Activated naive CD8-positive, alpha-beta T cell treated with anti-CD3 and anti-CD28 coated beads for 36 hours (primary cell): Measurements from ENCODE around the gene OCRL. TPM values are rescaled to one million over a fixed set of nuclear protein-coding genes. Genes with fewer than 3 reads are reported as not detected.

ENCODE experiments used
- DNase-seq: peaks from one replicate; pipeline ENCODE4 v3.0.0; 2021
- H3K27ac Mint-ChIP-seq: one replicate; pipeline ENCODE4 v1.8.0; 2022; ENCODE audit warnings: mild to moderate bottlenecking, moderate library complexity, mixed read lengths
- H3K27me3 Mint-ChIP-seq: one replicate; pipeline ENCODE4 v1.8.0; 2022; ENCODE audit warnings: mild to moderate bottlenecking, mixed read lengths
- H3K36me3 Mint-ChIP-seq: one replicate; pipeline ENCODE4 v1.8.0; 2021; ENCODE audit warnings: mild to moderate bottlenecking, mixed read lengths
- H3K4me1 Mint-ChIP-seq: one replicate; pipeline ENCODE4 v1.8.0; 2021; ENCODE audit warnings: mixed read lengths
- H3K4me3 Mint-ChIP-seq: one replicate; pipeline ENCODE4 v1.8.0; 2022; ENCODE audit warnings: mild to moderate bottlenecking, moderate library complexity, mixed read lengths
- H3K9me3 Mint-ChIP-seq: one replicate; pipeline ENCODE4 v1.8.0; 2022; ENCODE audit warnings: mixed read lengths
- total RNA-seq, 2 experiments: library from RNA; stranded (reverse); gene quantifications; one replicate each; pipeline ENCODE4 v1.2.3, GENCODE V29; 2021

The OCRL gene
- total RNA-seq, 2 experiments from 2014 or later = 3.9 to 4.0 TPM

DNA sequence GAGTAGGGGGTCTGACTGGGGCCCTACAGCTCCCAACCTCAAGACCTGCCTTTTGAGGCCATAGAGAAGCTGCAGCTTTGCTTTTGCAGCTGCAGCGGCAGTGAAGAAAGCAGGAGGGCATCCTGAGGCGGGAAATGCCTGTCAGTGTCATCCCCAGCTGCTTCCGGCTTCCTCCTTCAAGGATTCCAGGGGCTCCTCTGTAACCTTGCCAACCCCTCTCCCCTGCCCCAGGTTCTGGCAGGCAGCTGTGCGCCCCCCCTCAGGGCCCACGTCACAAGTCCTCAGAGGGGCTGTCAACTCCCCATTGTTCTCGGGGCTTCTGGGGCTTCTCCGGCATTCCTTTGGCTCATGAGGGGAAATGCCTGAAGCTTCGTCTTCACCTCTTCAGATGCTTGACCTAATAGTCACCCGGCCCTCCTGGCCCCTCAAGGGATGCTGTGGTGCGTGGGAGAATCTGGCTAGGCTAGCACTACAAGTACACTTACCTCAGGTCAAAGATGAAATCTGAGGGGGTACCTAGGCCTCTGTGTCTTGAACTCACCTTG is 82.8 kb downstream of the OCRL start:
- H3K36me3 Mint-ChIP-seq = no peaks in the 10 kb centered on the region
- no peaks in the 10 kb centered on the region for H3K4me1 Mint-ChIP-seq
- no peak for DNase-seq
- H3K27me3 Mint-ChIP-seq = peaks cover 3% of the 10 kb centered on the region
- H3K4me3 Mint-ChIP-seq = no peak overlapping the region
- no peaks in the 10 kb centered on the region for H3K9me3 Mint-ChIP-seq
- H3K27ac Mint-ChIP-seq = no peak overlapping the region

DNA sequence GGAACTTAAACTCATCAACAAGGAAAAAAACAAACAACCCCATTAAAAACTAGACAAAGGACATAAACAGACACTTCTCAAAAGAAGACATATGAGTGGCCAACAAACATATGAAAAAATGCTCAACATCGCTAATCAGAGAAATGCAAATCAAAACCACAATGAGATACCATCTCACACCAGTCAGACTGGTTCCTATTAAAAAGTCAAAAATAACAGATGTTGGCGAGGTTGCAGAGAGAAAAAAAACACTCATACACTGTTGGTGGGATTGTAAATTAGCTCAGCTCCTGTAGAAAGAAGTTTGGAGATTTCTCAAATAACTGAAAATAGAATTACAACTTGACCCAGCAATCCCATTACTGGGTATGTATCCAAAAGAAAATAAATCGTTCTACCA is 86.0 kb downstream of the OCRL start:
- H3K27ac Mint-ChIP-seq = no peak overlapping the region
- no peak overlapping the region for H3K4me3 Mint-ChIP-seq
- no peak for DNase-seq
- H3K9me3 Mint-ChIP-seq = no peaks in the 10 kb centered on the region
- H3K27me3 Mint-ChIP-seq = peaks cover 3% of the 10 kb centered on the region
- no peaks in the 10 kb centered on the region for H3K36me3 Mint-ChIP-seq
- H3K4me1 Mint-ChIP-seq = no peaks in the 10 kb centered on the region

DNA sequence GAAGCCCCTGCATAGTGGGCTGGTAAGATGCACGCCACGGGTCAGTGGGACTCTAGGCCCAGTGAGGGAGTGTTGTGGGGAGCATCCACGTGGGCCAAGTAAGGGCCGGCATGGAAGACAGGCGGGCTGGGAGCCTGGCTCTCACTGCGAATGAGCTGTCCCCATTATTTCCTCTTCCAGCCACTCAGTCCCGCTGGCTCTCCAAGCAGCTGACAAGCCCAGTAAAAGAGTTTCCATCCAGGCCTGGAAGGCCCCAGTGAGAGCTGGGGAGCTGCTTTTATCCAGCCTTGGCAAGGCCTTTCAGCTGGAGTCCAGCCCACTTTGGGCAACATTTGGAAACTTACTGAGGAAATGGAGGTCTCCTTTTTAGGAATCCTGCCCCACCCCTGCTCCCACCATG is 89.8 kb downstream of the OCRL start:
- Mint-ChIP-seq H3K4me3 (no peak overlapping the region), H3K9me3 (no peaks in the 10 kb centered on the region), H3K27ac (no peak overlapping the region), H3K36me3 (no peaks in the 10 kb centered on the region), H3K27me3 (no peaks in the 10 kb centered on the region), H3K4me1 (peaks cover 4% of the 10 kb centered on the region)
- DNase-seq = no peak

DNA sequence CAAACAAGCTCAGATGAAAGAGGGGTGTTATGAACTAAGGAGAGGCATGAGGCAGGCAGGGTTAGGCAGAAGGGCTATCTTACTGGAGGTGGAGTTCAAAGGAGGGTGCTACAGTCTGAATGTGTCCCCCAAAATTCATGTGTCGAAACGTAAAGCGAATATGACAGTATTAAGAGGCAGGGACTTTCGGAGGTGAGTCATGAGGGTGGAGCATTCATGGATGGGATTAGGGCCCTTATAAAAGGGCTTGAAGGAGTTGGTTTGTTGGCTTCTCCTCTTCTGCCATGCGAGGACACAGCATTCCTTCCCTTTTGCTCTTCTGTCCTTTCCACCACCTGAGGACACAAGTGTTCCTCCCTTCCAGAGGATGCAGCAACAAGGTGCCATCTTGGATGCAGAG is 91.8 kb downstream of the OCRL start:
- H3K4me3 Mint-ChIP-seq = no peak overlapping the region
- H3K27ac Mint-ChIP-seq = no peak overlapping the region
- no peaks in the 10 kb centered on the region for H3K9me3 Mint-ChIP-seq
- peaks cover 4% of the 10 kb centered on the region for H3K4me1 Mint-ChIP-seq
- no peak for DNase-seq
- H3K27me3 Mint-ChIP-seq = no peaks in the 10 kb centered on the region
- no peaks in the 10 kb centered on the region for H3K36me3 Mint-ChIP-seq

DNA sequence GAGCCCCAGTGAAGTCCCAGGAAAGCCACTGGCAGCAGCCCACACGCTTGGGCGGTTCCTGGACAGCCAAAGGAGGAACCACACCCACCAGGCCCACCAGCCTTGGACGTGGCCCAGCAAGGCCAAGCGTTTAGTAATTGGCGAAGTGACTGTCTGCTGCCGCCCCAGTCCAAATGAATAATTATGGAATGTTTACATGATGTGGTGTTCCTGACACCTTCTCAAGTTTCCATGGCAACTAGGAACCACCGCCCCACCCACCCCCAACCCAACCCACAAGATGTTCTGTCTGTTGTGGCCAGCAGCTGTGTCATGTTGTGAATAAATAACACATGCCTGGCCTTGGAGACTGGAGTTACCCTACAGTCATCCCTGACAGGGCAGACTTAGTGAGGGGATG is 92.4 kb downstream of the OCRL start:
- Mint-ChIP-seq H3K4me1 (peaks cover 4% of the 10 kb centered on the region), H3K27ac (no peak overlapping the region), H3K9me3 (no peaks in the 10 kb centered on the region), H3K27me3 (no peaks in the 10 kb centered on the region), H3K4me3 (no peak overlapping the region), H3K36me3 (no peaks in the 10 kb centered on the region)
- DNase-seq = no peak

DNA sequence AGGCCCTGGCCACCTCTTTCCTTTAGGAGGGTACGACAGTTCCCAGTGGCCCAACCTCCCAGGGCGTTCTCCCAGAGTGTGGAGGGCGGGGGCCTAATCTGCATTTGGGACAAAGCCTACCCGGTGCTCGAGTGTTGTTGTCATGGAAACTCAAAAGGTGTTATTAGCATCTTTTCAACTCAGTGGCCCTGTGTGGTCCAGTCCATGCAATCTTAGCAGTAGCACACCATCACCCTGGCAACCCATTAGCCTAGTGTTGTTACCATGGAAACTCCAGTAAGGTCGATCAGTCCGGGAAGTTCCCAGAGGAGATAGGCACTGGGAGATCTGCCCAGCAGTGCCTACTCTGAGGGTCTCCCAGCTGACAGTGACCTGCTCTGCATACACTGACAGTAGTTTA is 94.5 kb downstream of the OCRL start:
- Mint-ChIP-seq H3K4me1 (peaks cover 4% of the 10 kb centered on the region), H3K9me3 (no peaks in the 10 kb centered on the region), H3K4me3 (no peak overlapping the region), H3K27me3 (no peaks in the 10 kb centered on the region), H3K27ac (no peak overlapping the region), H3K36me3 (no peaks in the 10 kb centered on the region)
- no peak for DNase-seq

DNA sequence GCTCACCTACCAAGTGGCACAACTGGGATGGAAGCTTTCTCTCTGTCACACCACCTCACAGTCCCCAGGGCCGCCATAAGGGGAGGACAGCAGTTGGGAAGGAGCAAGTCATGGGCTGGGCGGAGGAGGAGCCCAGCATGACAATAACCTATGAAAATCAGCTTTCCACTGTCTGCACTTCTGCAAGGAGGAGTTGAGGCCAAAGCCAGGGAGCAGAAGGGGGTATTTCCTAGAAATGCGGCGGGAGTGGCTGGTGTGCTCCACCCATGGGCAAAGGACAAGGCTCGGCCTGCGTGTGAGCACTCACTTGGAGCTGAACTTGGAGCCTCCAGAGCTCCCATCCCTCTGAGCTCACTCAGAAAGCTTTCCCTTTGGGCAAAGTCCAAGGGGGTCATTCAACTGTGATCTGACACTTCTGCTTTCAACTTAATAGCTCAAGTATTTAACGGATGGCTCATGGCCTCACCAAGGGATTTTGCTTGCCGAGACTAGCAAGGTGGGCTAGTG is 96.2 kb downstream of the OCRL start:
- Mint-ChIP-seq H3K27me3 (no peaks in the 10 kb centered on the region), H3K4me1 (peaks cover 4% of the 10 kb centered on the region), H3K36me3 (no peaks in the 10 kb centered on the region), H3K27ac (no peak overlapping the region), H3K9me3 (no peaks in the 10 kb centered on the region), H3K4me3 (no peak overlapping the region)
- DNase-seq = no peak

DNA sequence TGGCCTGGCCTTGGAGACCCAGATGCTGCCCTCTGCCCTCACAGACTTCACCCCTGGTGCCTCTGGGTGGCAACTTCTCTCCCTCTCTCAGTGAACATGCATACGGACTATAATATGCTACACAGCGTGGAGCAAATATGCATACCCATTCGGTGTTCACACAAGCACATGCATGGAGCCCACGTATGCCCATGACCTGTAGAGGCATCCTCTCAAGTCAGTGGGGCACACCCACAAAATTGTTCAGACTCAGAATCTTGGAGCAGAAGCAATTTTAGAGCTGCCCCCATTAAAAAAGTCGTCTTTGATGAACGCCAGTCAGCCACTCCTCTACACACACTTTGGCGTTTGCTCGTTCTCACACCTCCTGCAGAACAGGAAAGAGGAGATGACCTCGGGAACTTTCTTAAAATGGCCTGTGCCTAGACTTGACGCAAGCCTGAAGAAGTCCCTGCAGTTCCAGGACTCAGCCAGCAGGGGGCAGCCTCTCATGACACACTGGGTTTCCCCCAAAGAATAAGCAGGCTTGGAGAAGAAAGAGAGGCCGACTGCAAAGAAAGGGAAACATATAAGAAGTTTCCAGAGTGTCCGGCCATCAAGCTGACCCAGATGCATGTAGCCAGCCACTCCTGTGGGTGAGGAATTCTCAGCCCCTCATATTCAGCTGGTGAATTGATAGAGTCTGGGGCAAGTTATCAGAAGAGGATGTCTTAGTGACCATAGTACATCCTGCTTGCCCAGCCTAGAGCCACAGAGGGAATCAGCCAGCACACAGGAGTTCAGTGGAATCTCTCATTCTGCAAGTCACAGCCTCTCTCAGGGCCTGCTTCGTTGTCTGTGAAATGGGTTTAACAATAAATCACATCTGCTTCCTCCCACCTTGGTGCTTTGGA is 97.4 kb downstream of the OCRL start:
- Mint-ChIP-seq H3K9me3 (no peaks in the 10 kb centered on the region), H3K27ac (no peak overlapping the region), H3K4me1 (no peaks in the 10 kb centered on the region)

DNA sequence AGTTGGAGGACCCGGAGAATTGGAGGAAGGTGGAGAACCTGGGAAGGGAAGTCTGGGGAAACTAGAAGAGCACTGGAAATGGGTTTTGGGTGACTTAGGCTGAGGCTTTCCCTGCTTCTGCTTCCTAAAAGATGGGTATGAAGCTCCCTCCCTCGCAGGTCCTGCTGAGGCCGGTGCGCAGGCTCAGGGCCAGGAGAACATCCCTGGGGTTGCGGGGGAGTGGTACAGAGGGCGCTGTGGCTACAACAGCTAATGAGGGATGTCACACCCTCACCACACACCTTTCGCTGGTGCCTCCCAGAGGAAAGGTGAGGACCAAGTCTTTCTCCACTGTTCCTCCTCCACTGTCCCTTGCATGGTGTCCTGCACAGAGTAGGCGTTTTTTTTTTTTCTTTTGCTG is 98.9 kb downstream of the OCRL start:
- Mint-ChIP-seq H3K36me3 (no peaks in the 10 kb centered on the region), H3K27me3 (no peaks in the 10 kb centered on the region), H3K27ac (no peak overlapping the region), H3K9me3 (no peaks in the 10 kb centered on the region), H3K4me1 (no peaks in the 10 kb centered on the region), H3K4me3 (no peak overlapping the region)
- DNase-seq = no peak

More for the DNA sequence above, 97.4 kb downstream of the OCRL start:
- no peaks in the 10 kb centered on the region for H3K27me3 Mint-ChIP-seq
- H3K4me3 Mint-ChIP-seq = no peak overlapping the region
- DNase-seq = peak; percentile 50
- H3K36me3 Mint-ChIP-seq = no peaks in the 10 kb centered on the region

DNA sequence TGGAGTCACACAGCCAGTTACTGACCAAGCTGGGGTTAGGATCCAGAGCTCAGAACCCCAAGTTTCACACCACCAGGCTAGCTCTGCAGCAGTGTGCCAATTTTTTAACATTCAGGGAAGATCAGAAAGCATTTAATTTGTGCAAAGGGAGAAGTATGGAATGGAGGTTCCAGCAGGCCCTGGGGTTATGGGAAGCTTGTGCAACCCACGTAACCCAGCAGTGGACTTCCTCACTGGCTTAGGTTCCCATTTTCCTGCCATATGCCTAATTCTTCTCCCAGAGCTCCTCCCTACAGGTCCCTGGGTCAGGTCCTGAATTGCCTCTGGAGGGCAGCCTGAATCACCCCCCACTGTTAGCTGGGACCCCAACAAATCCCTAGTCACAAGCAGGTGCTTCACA is 100.7 kb downstream of the OCRL start:
- H3K4me1 Mint-ChIP-seq = no peaks in the 10 kb centered on the region
- no peak for DNase-seq
- H3K9me3 Mint-ChIP-seq = no peaks in the 10 kb centered on the region
- no peak overlapping the region for H3K4me3 Mint-ChIP-seq
- H3K27me3 Mint-ChIP-seq = no peaks in the 10 kb centered on the region
- H3K36me3 Mint-ChIP-seq = no peaks in the 10 kb centered on the region
- no peak overlapping the region for H3K27ac Mint-ChIP-seq

DNA sequence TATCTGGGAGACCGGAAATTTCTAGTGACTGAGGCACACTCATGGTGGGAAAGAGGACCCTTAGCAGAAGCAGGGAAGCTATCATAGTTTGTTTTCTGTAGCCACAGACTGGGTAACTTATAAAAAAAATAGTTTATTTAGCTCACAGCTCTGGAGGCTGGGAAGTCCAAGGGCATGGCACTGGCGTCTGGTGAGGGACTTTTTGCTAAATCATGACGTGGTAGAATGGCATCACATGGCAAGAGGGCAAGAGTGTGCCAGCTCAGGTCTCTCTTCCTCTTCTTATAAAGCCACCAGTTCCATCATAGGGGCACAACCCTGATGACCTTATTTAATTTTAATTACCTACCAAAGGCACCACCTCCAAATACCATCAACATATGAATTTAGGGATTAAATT is 101.4 kb downstream of the OCRL start:
- Mint-ChIP-seq H3K9me3 (no peaks in the 10 kb centered on the region), H3K27me3 (no peaks in the 10 kb centered on the region), H3K36me3 (no peaks in the 10 kb centered on the region), H3K4me1 (no peaks in the 10 kb centered on the region), H3K27ac (no peak overlapping the region), H3K4me3 (no peak overlapping the region)
- no peak for DNase-seq

DNA sequence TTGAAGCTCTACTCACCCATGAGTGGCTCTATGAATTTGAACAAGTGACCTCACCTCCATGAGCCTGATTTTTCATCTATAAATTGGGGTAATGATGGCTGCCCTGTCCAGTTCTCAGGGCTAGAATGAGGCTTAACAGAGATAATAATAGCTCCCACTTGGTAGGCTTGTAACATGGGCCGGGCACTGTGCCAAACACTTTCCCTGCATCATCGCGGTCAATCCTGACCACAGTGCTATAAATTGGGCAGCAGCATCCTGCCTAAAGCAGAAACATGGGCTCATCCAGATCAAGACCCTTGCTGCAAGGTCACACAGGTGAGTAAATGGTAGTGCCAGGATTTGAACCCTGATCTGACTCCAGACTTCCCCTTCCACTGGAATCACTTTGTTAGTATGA is 101.9 kb downstream of the OCRL start:
- no peaks in the 10 kb centered on the region for H3K27me3 Mint-ChIP-seq
- DNase-seq = no peak
- no peak overlapping the region for H3K4me3 Mint-ChIP-seq
- no peaks in the 10 kb centered on the region for H3K36me3 Mint-ChIP-seq
- H3K4me1 Mint-ChIP-seq = no peaks in the 10 kb centered on the region
- H3K9me3 Mint-ChIP-seq = no peaks in the 10 kb centered on the region
- no peak overlapping the region for H3K27ac Mint-ChIP-seq

Other genes starting within 250 kb of the OCRL start
- gene SMARCA1, start 16.8 kb upstream of the OCRL start, total RNA-seq = under 1 TPM; 0.40 to 0.47 TPM
- gene APLN, start 114.7 kb downstream of the OCRL start, total RNA-seq = 1 to 10 TPM; 2.4 to 2.6 TPM
- under 1 TPM; 0.12 to 0.32 TPM for gene XPNPEP2, start 198.7 kb downstream of the OCRL start, total RNA-seq
- gene SASH3, start 239.7 kb downstream of the OCRL start, total RNA-seq = 100 to 1,000 TPM; 121 to 123 TPM